Lung (tissue), 12 donors: ENCODE data around the gene NEUROD2. TPM values are rescaled to one million over a fixed set of nuclear protein-coding genes. Genes with fewer than 3 reads are reported as not detected.

ENCODE experiments used
- ATAC-seq: fragments of 200-7000 bp; cut with Tn5 transposase; one replicate; pipeline ENCODE4 v1.9.1; 2020; ENCODE audit warnings: moderate number of reproducible peaks; ENCODE audit not compliant: insufficient read depth, low FRiP score
- DNase-seq, 3 donors: peaks; one replicate each; pipeline ENCODE4 v3.0.0-alpha.2; 2013 to 2017
- H3K27ac ChIP-seq, 2 donors: one replicate each; pipeline ENCODE4 v1.5.1; 2013; ENCODE audit warnings: mild to moderate bottlenecking in 2 of 2, moderate library complexity in 2 of 2, control low read depth in 1 of 2, inconsistent platforms in 1 of 2, low read depth in 1 of 2, low read length in 1 of 2
- H3K27me3 ChIP-seq, 3 donors: one replicate each; pipeline ENCODE4 v1.5.1; 2013; ENCODE audit warnings: low read length in 2 of 3; ENCODE audit not compliant: control insufficient read depth in 3 of 3, insufficient read depth in 3 of 3
- H3K36me3 ChIP-seq, 4 donors: one replicate each; pipeline ENCODE4 v1.5.1; 2013; ENCODE audit warnings: low read length in 4 of 4, mild to moderate bottlenecking in 1 of 4, moderate library complexity in 1 of 4; ENCODE audit not compliant: control insufficient read depth in 4 of 4, insufficient read depth in 4 of 4
- H3K4me1 ChIP-seq, 5 donors: one replicate each; pipeline ENCODE4 v1.5.1; 2013; ENCODE audit warnings: low read length in 5 of 5, mild to moderate bottlenecking in 2 of 5, moderate library complexity in 1 of 5; ENCODE audit not compliant: control insufficient read depth in 5 of 5, insufficient read depth in 5 of 5
- H3K4me3 ChIP-seq: one replicate; pipeline ENCODE4 v1.5.1; 2013; ENCODE audit warnings: mild to moderate bottlenecking, control low read depth, moderate library complexity
- H3K9ac ChIP-seq, 2 donors: one replicate each; pipeline ENCODE4 v1.5.1; 2013; ENCODE audit warnings: low read length in 2 of 2, control low read depth in 1 of 2; ENCODE audit not compliant: insufficient read depth in 1 of 2
- H3K9me3 ChIP-seq, 4 donors: one replicate each; pipeline ENCODE4 v1.5.1; 2013; ENCODE audit warnings: low read length in 3 of 4, mild to moderate bottlenecking in 1 of 4, moderate library complexity in 1 of 4; ENCODE audit not compliant: control insufficient read depth in 4 of 4, insufficient read depth in 3 of 4
- WGBS, 2 donors: extraction: QIAGEN DNeasy Blood & Tissue Kit; methylation state at CpG; one replicate each; pipeline ENCODE4 v1.1.7; 2013; 5-methylcytosine and 5-hydroxymethylcytosine counted together
- polyA plus RNA-seq, 2 donors: library from polyadenylated mRNA; stranded (reverse); fragments of 200-250 nt; gene quantifications; one replicate each; pipeline ENCODE4 v1.2.1, GENCODE V29; 2013
- total RNA-seq, 2 donors: library from RNA; depleted of rRNA in 1 of 2; stranded (reverse); fragments of >200 nt in 1 of 2; gene quantifications; one replicate each; pipeline ENCODE4 v1.2.1, GENCODE V29; 2014 to 2021
- TF ChIP-seq, protein P1 (sequence below): IDR thresholded peaks from 2 replicates; pipeline ENCODE4 v1.5.1; 2012; ENCODE audit warnings: mild to moderate bottlenecking; ENCODE audit errors: control extremely low read depth, extremely low read depth
- donor health status: control.
- donor health status: control.
- donor health status: Bipolar disorder and iron deficiency.
- donor health status: healthy.
- donor health status: DM: yes; HTN: yes; CAD: no.

Gene NEUROD2
- total and polyA plus RNA-seq, 4 donors: 0.04 TPM; not detected in 3

DNA sequence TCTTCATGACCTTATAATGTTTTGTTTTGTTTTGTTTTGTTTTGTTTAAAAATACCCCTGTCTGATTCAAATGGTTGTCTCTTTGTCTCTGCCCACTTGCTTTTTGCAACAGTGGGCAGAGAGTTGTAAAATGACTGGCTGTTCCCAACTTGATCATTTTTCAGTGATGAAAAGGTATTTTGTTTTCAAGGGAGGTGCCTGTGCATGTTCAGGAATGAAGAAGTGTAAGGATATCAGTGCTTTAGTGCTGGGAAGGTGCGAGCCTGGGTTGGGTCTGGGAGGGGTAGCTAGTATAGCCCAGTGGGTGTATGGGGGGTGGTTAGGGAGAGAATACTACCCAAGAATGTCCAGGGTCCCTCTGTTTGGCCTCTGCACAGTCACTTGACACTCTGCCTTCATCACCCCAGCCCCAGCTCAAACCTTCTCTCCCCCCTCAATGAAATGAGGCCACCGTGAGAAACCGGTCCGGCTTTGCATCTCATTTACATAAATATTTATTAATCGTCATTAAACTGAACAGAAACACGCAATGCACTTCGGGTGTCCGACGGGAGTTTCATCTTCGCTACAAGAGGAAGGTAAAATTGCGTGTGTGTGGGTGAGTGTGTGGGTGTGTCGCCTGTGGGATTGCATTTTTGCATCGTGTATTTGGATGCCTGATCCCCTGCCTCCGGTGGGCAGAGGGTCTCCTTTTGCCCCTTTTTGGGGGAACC is 4.3 kb downstream of the NEUROD2 start:
- Histone ChIP-seq H3K4me3 (no peak overlapping the region), H3K36me3 (no peaks in the 10 kb centered on the region), H3K27me3 (peaks cover 27 to 87% (median 82%) of the 10 kb centered on the region in 3 donors), H3K27ac (no peak overlapping the region), H3K9me3 (peaks cover 0 to 5% (median 0%) of the 10 kb centered on the region in 4 donors), H3K9ac (no peak overlapping the region), H3K4me1 (peaks cover 0 to 25% (median 14%) of the 10 kb centered on the region in 5 donors)
- ATAC-seq: no peak
- TF ChIP-seq, protein P1, sequence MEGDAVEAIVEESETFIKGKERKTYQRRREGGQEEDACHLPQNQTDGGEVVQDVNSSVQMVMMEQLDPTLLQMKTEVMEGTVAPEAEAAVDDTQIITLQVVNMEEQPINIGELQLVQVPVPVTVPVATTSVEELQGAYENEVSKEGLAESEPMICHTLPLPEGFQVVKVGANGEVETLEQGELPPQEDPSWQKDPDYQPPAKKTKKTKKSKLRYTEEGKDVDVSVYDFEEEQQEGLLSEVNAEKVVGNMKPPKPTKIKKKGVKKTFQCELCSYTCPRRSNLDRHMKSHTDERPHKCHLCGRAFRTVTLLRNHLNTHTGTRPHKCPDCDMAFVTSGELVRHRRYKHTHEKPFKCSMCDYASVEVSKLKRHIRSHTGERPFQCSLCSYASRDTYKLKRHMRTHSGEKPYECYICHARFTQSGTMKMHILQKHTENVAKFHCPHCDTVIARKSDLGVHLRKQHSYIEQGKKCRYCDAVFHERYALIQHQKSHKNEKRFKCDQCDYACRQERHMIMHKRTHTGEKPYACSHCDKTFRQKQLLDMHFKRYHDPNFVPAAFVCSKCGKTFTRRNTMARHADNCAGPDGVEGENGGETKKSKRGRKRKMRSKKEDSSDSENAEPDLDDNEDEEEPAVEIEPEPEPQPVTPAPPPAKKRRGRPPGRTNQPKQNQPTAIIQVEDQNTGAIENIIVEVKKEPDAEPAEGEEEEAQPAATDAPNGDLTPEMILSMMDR: no peak
- 6 to 9% methylated on average over 14 of the region's 14 CpGs for WGBS, 2 donors
- DNase-seq: no peak

DNA sequence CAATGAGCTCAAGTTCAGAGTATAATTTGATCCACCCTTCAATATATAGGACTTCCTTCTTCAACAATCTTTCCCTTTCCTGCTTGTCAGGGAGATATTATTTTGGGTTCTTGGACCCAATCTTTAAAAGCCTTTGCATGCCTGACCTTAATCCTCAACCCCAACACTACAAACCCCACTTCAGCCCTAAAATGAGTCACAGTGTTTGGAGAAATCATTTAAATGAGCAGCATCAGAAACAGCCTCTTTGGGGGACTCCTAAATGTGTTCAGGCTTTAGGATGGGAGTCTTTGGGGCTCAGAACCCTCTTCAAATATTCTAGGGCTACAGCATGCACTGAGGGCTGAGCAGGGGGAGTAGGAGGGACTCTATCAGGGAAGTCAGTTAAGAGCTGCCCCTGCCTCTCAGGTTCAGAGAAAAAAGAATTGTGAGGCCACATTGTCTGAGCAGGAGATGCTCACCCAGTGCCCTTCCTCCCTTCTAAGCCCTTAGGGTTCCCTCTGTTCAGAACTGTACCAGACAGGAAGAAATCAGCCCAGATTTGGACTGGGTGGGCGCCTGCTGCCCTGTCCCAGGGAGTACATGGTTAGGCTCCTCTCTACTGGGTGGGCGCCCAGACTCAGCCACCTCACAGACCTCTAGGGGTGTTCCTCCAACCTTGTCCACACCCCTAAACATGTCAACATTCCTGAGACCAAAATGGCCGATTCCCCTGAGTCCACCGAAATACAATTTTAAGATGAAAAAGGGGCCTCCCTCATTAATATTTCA is 5.0 kb downstream of the NEUROD2 start:
- TF ChIP-seq, protein P1: no peak
- DNase-seq (no peak), ATAC-seq (no peak)
- no peaks in the 10 kb centered on the region for H3K36me3 ChIP-seq
- H3K9me3 ChIP-seq: peaks cover 0 to 8% (median 0%) of the 10 kb centered on the region in 4 donors
- 34 to 38% methylated on average over 4 of the region's 4 CpGs for WGBS, 2 donors
- peaks cover 0 to 25% (median 14%) of the 10 kb centered on the region in 5 donors for H3K4me1 ChIP-seq
- H3K27me3 ChIP-seq: peaks cover 25 to 87% (median 83%) of the 10 kb centered on the region in 3 donors
- H3K4me3 ChIP-seq: no peak overlapping the region
- H3K27ac ChIP-seq: no peak overlapping the region
- H3K9ac ChIP-seq: no peak overlapping the region

DNA sequence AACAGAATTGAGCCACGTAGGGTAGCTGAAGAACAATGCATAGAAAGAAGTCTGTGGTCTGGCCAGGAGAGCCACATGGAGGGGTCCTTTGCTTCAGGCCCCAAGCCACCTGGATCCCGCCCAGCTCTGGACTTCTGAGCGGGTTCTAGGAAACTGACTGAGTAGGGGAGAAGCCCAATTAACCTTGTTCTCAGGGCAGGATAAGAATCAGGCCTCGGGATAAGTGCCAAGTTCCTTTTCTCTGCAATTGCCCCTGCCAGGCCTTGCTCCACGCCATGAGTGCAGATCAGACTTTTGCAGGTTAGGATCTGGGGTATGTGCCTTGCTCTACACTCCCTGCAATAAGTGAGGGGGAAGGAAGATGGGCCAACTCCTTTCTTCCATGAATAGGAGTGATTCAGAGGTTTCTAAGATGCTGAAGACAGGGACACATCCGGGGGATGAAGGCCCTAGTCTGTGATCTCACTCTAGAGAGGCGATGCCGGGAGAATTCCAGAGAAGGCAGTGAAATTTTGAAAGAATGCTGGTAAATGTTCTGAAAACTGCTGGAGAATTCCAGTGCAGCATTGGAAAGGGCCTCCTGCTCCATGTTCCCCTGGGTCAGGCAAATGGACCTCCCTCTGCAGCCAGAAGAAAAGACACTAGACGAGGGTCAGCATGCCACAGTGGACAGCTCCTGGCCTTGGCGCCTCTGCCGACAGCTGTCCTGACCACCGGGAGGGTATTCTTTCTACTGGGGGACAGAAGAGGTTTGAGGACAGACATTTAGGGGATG is 5.8 kb downstream of the NEUROD2 start:
- WGBS, 2 donors: 27 to 40% methylated on average over 12 of the region's 12 CpGs
- peaks cover 0 to 25% (median 14%) of the 10 kb centered on the region in 5 donors for H3K4me1 ChIP-seq
- no peak for ATAC-seq
- no peak overlapping the region for H3K27ac ChIP-seq
- DNase-seq: no peak
- H3K9ac ChIP-seq: no peak overlapping the region
- H3K4me3 ChIP-seq: no peak overlapping the region
- TF ChIP-seq, protein P1: no peak
- H3K27me3 ChIP-seq: peaks cover 25 to 88% (median 84%) of the 10 kb centered on the region in 3 donors
- peaks cover 0 to 8% (median 0%) of the 10 kb centered on the region in 4 donors for H3K9me3 ChIP-seq
- H3K36me3 ChIP-seq: no peaks in the 10 kb centered on the region
